Measurements from ENCODE around the gene LRRN2. TPM values are rescaled to one million over a fixed set of nuclear protein-coding genes. Genes with fewer than 3 reads are reported as not detected.

The LRRN2 gene
- total RNA-seq, 1 experiment from 2014 or later: 4.6 TPM

GRCh38 chr1:204733289-204733688, 47.8 kb upstream of the LRRN2 start:
- BruUV-seq (replicated peaks): no TSS peak
- CTCF ChIA-PET: no interaction called here

GRCh38 chr1:204731985-204732575, 46.5 kb upstream of the LRRN2 start:
- H3K79me2 ChIP-seq (ENCODE audit: low read depth): no peaks in the 10 kb centered on the region
- no peak overlapping the region for H3K4me3 ChIP-seq
- BruUV-seq (replicated peaks): no TSS peak
- H3K27ac ChIP-seq: no peak overlapping the region
- H2AFZ ChIP-seq: no peak overlapping the region
- no peak for TF ChIP-seq EZH2 (IDR thresholded peaks at IDR 0.05; ENCODE audit: low read depth)
- TF ChIP-seq, protein P1, sequence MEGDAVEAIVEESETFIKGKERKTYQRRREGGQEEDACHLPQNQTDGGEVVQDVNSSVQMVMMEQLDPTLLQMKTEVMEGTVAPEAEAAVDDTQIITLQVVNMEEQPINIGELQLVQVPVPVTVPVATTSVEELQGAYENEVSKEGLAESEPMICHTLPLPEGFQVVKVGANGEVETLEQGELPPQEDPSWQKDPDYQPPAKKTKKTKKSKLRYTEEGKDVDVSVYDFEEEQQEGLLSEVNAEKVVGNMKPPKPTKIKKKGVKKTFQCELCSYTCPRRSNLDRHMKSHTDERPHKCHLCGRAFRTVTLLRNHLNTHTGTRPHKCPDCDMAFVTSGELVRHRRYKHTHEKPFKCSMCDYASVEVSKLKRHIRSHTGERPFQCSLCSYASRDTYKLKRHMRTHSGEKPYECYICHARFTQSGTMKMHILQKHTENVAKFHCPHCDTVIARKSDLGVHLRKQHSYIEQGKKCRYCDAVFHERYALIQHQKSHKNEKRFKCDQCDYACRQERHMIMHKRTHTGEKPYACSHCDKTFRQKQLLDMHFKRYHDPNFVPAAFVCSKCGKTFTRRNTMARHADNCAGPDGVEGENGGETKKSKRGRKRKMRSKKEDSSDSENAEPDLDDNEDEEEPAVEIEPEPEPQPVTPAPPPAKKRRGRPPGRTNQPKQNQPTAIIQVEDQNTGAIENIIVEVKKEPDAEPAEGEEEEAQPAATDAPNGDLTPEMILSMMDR (conservative IDR thresholded peaks at IDR 0.05): no peak
- no peaks in the 10 kb centered on the region for H3K9me2 ChIP-seq (ENCODE audit: insufficient read depth)
- H3K4me2 ChIP-seq: no peak overlapping the region
- H3K9me3 ChIP-seq (ENCODE audit: insufficient read depth, low read depth): no peaks in the 10 kb centered on the region
- no peaks in the 10 kb centered on the region for H3K36me3 ChIP-seq (ENCODE audit: low read depth)
- POLR2A ChIA-PET (ENCODE audit: unreplicated experiment): no interaction called here
- CTCF ChIA-PET: no interaction called here
- H3K27me3 ChIP-seq (ENCODE audit: insufficient read depth, low read depth): 0 out of 2 replicates have a peak, but pooled peaks cover 13% of the 10 kb centered on the region
- no peaks in the 10 kb centered on the region for H4K20me1 ChIP-seq (ENCODE audit: insufficient read depth)
- peaks cover 27% of the 10 kb centered on the region for H3K4me1 ChIP-seq (replicated peaks; ENCODE audit: insufficient read depth)
- no peak for DNase-seq
- intact Hi-C loops (cut with micrococcal nuclease; ENCODE audit: unreplicated experiment): no loop called here
- peaks cover 8% of the 10 kb centered on the region; the same call in 1 of the 2 replicates for H3F3A ChIP-seq (ENCODE audit: insufficient read depth, low read depth)

More at GRCh38 chr1:204733289-204733688, 47.8 kb upstream of the LRRN2 start:
- H3K27ac ChIP-seq: no peak overlapping the region
- H3K4me2 ChIP-seq: no peak overlapping the region
- TF ChIP-seq, protein P1 (conservative IDR thresholded peaks at IDR 0.05): no peak
- no peak for TF ChIP-seq EZH2 (IDR thresholded peaks at IDR 0.05; ENCODE audit: low read depth)
- no peak overlapping the region for H2AFZ ChIP-seq
- no peak for DNase-seq
- H4K20me1 ChIP-seq (ENCODE audit: insufficient read depth): no peaks in the 10 kb centered on the region
- peaks cover 19% of the 10 kb centered on the region for H3K4me1 ChIP-seq (replicated peaks; ENCODE audit: insufficient read depth)
- H3K27me3 ChIP-seq (ENCODE audit: insufficient read depth, low read depth): 0 out of 2 replicates have a peak, but pooled peaks cover 16% of the 10 kb centered on the region
- H3K9me3 ChIP-seq (ENCODE audit: insufficient read depth, low read depth): 0 out of 2 replicates have a peak, but pooled peaks cover 4% of the 10 kb centered on the region
- no peaks in the 10 kb centered on the region for H3K9me2 ChIP-seq (ENCODE audit: insufficient read depth)
- intact Hi-C loops (cut with micrococcal nuclease; ENCODE audit: unreplicated experiment): no loop called here
- H3K4me3 ChIP-seq: no peak overlapping the region
- H3K36me3 ChIP-seq (ENCODE audit: low read depth): no peaks in the 10 kb centered on the region
- H3F3A ChIP-seq (ENCODE audit: insufficient read depth, low read depth): peaks cover 5% of the 10 kb centered on the region; the same call in 1 of the 2 replicates
- no peaks in the 10 kb centered on the region for H3K79me2 ChIP-seq (ENCODE audit: low read depth)
- POLR2A ChIA-PET (ENCODE audit: unreplicated experiment): no interaction called here

GRCh38 chr1:204731509-204731908, 46.0 kb upstream of the LRRN2 start:
- Histone ChIP-seq H3K9me2 (ENCODE audit: insufficient read depth) (no peaks in the 10 kb centered on the region), H3K27ac (no peak overlapping the region), H3K36me3 (ENCODE audit: low read depth) (no peaks in the 10 kb centered on the region), H4K20me1 (ENCODE audit: insufficient read depth) (no peaks in the 10 kb centered on the region), H3K4me2 (peak overlapping the region; percentile 63; the same call in 1 of the 2 replicates), H3K9me3 (ENCODE audit: insufficient read depth, low read depth) (no peaks in the 10 kb centered on the region), H2AFZ (no peak overlapping the region), H3F3A (ENCODE audit: insufficient read depth, low read depth) (peaks cover 11% of the 10 kb centered on the region; the same call in 1 of the 2 replicates), H3K4me1 (replicated peaks; ENCODE audit: insufficient read depth) (peaks cover 33% of the 10 kb centered on the region), H3K4me3 (no peak overlapping the region), H3K27me3 (ENCODE audit: insufficient read depth, low read depth) (0 out of 2 replicates have a peak, but pooled peaks cover 9% of the 10 kb centered on the region), H3K79me2 (ENCODE audit: low read depth) (no peaks in the 10 kb centered on the region)
- ChIA-PET POLR2A (ENCODE audit: unreplicated experiment) (no interaction called here), CTCF (interaction anchor here (0.5 kb wide), 1 partner anchor 217 kb away, joined by 6 read pairs; no protein-coding TSS in a partner anchor)
- no TSS peak for BruUV-seq (replicated peaks)
- TF ChIP-seq EZH2 (IDR thresholded peaks at IDR 0.05; ENCODE audit: low read depth): no peak
- TF ChIP-seq, protein P1 (conservative IDR thresholded peaks at IDR 0.05): no peak
- intact Hi-C loops (cut with micrococcal nuclease; ENCODE audit: unreplicated experiment): no loop called here
- no peak for DNase-seq

All from PC-9 (cell line).